Cardiac fibroblast (primary cell): ENCODE data around the gene PRKCD.
A peak's percentile ranks its signal among the peaks of the same experiment; 100 is the strongest.

Source experiments
- DNase-seq, 2 donors: peaks; one replicate each; pipeline versions ENCODE4 v3.0.0 to v3.0.0-alpha.2; 2010; ENCODE audit warnings: low read depth in 2 of 2
- H3K4me3 ChIP-seq, 2 donors: replicated peaks in 1 of 2; 1 replicate in 1 of 2; 2 replicates in 1 of 2; pipeline ENCODE4 v1.5.1; 2011; ENCODE audit warnings: low read depth in 2 of 2, low read length in 2 of 2, mild to moderate bottlenecking in 2 of 2, moderate library complexity in 1 of 2
- CTCF ChIP-seq: IDR thresholded peaks from one replicate; pipeline ENCODE4 v1.5.1; 2011; ENCODE audit warnings: low read depth, mild to moderate bottlenecking, low read length, inconsistent platforms

Gene PRKCD

GRCh38 chr3:53196575-53197407 is 35.8 kb downstream of the PRKCD start:
- DNase-seq: peak; percentile 70 to 73
- no peak overlapping the region for H3K4me3 ChIP-seq
- TF ChIP-seq CTCF: no peak

GRCh38 chr3:53198256-53198977 is 37.4 kb downstream of the PRKCD start:
- no peak for DNase-seq
- peak; percentile 15 for TF ChIP-seq CTCF
- no peak overlapping the region for H3K4me3 ChIP-seq

GRCh38 chr3:53198996-53199395 is 38.0 kb downstream of the PRKCD start:
- no peak for DNase-seq
- H3K4me3 ChIP-seq: no peak overlapping the region
- TF ChIP-seq CTCF: no peak

GRCh38 chr3:53199834-53200233 is 38.8 kb downstream of the PRKCD start:
- no peak for TF ChIP-seq CTCF
- no peak overlapping the region for H3K4me3 ChIP-seq
- DNase-seq: no peak

- no peak for TF ChIP-seq CTCF
- no peak for DNase-seq
- no peak overlapping the region for H3K4me3 ChIP-seq
Observed at GRCh38 chr3:53200501-53201498, 39.8 kb downstream of the PRKCD start.

- no peak for TF ChIP-seq CTCF
- DNase-seq: no peak
- H3K4me3 ChIP-seq: no peak overlapping the region
Observed at GRCh38 chr3:53202331-53203015, 41.5 kb downstream of the PRKCD start.
